Neutrophil (primary cell): ENCODE results near the gene EFNB2.

ENCODE experiments used
- H3K27ac ChIP-seq: fragments of 200-600 bp; sonication (generic); 2 replicates; pipeline ENCODE4 v1.5.1; 2016; ENCODE audit warnings: mild to moderate bottlenecking, moderate library complexity
- H3K27me3 ChIP-seq: fragments of 200-600 bp; sonication (generic); 2 replicates; pipeline ENCODE4 v1.6.0; 2016; ENCODE audit warnings: mild to moderate bottlenecking
- H3K36me3 ChIP-seq: fragments of 200-600 bp; sonication (generic); 2 replicates; pipeline ENCODE4 v1.5.1; 2017
- H3K4me1 ChIP-seq, 2 experiments: fragments of 200-600 bp in 1 of 2; sonication (generic) in 1 of 2; 1 replicate in 1 of 2; 2 replicates in 1 of 2; pipeline versions ENCODE4 v1.5.1 to v1.6.1; 2013 to 2016; ENCODE audit warnings: low read depth in 1 of 2, low read length in 1 of 2, mild to moderate bottlenecking in 1 of 2, moderate library complexity in 1 of 2; ENCODE audit not compliant: control insufficient read depth in 1 of 2, insufficient read depth in 1 of 2
- H3K4me3 ChIP-seq, 2 experiments: fragments of 200-600 bp in 1 of 2; sonication (generic) in 1 of 2; 1 replicate in 1 of 2; 2 replicates in 1 of 2; pipeline ENCODE4 v1.5.1; 2013 to 2016; ENCODE audit warnings: low read depth in 1 of 2, low read length in 1 of 2, mild to moderate bottlenecking in 1 of 2, moderate library complexity in 1 of 2
- H3K9me3 ChIP-seq: fragments of 200-600 bp; sonication (generic); 2 replicates; pipeline ENCODE4 v1.5.1; 2016
- TF ChIP-seq, protein P1 (sequence below): fragments of 200-600 bp; sonication (generic); IDR thresholded peaks from 2 replicates; pipeline ENCODE4 v1.5.1; 2016; ENCODE audit warnings: antibody characterized with exemption

EFNB2 gene

DNA sequence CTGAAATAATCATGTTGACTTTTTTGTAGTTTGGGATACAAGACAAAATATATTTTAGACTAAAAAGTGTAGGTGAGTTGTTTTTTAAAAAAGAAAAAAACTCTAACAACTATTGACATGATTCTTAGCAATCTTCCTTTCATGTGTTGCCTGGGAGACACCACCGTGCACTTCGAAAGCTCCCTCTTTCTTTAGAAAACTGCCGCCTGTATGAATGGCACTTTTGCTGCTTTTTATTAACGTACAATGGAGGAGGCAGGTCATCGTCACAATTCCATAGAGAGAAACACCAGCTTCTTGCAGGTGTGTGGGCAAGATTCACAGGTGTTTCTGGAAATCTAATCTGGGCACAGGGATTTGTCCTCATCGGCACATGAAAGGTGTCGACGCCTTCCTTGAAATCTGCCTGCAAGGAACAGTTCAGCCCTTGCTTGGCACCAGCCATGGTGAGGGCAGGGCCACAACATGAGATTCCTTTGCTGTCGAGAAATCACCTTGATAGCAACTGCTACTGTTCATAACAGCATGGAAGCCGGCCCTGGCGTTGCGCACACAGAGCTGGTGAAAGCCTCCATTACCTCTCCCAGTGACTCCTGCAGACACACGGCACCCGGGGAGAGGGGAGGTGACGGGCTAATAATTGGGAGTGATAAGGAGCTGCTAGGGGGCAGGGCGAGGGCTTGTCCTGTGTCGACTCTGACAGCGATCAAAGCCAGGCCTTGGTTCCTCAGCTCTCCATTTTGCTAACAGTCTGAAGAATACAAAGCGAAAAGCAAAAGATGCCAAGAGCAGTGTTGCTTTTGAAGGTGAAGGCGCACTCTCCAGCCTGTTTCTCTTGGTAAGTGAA, 66.5 kb downstream of the EFNB2 start:
- no peaks in the 10 kb centered on the region for H3K36me3 ChIP-seq
- no peak overlapping the region for H3K27ac ChIP-seq
- peaks cover 9% of the 10 kb centered on the region for H3K27me3 ChIP-seq
- H3K9me3 ChIP-seq = no peaks in the 10 kb centered on the region
- TF ChIP-seq, protein P1, sequence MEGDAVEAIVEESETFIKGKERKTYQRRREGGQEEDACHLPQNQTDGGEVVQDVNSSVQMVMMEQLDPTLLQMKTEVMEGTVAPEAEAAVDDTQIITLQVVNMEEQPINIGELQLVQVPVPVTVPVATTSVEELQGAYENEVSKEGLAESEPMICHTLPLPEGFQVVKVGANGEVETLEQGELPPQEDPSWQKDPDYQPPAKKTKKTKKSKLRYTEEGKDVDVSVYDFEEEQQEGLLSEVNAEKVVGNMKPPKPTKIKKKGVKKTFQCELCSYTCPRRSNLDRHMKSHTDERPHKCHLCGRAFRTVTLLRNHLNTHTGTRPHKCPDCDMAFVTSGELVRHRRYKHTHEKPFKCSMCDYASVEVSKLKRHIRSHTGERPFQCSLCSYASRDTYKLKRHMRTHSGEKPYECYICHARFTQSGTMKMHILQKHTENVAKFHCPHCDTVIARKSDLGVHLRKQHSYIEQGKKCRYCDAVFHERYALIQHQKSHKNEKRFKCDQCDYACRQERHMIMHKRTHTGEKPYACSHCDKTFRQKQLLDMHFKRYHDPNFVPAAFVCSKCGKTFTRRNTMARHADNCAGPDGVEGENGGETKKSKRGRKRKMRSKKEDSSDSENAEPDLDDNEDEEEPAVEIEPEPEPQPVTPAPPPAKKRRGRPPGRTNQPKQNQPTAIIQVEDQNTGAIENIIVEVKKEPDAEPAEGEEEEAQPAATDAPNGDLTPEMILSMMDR = no peak
- H3K4me3 ChIP-seq = no peak overlapping the region
- H3K4me1 ChIP-seq = no peaks in the 10 kb centered on the region

DNA sequence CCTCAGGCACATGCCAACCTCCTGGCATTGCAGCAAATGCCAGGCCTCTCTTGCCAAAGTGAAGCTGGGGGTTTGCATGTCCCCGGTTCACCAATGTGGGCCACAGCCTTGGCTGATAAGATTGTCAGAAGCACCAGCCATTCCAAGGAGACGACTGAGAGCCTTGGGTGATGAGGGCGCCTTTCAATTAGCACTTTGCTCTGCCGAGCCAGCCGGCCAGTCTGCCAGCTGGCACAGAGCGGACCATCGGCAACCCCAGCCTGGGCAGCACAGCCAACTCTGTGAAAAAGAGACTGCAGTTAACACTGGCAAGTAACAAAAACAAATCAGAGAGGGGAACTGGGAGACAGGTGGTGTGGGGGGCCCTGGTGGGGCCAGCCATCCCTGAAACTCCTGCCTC, 67.3 kb downstream of the EFNB2 start:
- TF ChIP-seq, protein P1 = no peak
- H3K4me3 ChIP-seq = no peak overlapping the region
- no peaks in the 10 kb centered on the region for H3K4me1 ChIP-seq
- no peak overlapping the region for H3K27ac ChIP-seq
- H3K9me3 ChIP-seq = no peaks in the 10 kb centered on the region
- no peaks in the 10 kb centered on the region for H3K36me3 ChIP-seq
- peaks cover 9% of the 10 kb centered on the region for H3K27me3 ChIP-seq

DNA sequence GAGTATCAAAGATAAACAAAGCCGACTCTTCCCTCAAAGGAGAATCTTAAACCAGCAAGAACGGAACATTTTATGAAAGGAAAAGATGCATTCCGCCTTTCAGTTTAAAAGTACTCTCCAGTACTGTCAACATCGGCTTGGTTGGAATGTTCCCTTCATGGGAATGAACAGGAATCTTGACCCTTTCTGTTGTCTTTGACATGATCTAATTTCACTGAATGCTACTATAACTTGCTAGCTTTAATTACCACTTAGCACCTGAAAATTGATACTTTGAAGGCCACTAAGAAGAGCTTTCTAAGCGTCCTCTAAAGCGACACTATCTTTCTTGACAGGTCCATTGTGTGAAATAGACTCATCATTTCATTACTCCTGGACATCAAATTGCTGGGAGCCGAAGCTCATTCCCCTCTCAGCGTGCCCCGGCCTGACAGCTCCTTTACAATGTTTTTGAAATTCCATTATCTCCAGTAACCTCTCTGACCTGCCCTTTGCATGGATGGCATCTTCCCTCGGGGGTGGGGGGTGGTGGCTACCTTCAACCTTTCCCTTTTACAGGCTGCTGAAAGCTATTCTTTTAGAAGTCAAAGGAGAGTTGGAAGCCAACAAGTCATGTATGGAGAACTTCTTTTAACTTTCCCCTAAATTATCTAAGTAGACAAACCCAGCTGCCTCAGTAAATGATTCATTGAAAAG, 67.9 kb downstream of the EFNB2 start:
- H3K27ac ChIP-seq = no peak overlapping the region
- no peaks in the 10 kb centered on the region for H3K4me1 ChIP-seq
- TF ChIP-seq, protein P1 = no peak
- peaks cover 9% of the 10 kb centered on the region for H3K27me3 ChIP-seq
- H3K9me3 ChIP-seq = no peaks in the 10 kb centered on the region
- no peaks in the 10 kb centered on the region for H3K36me3 ChIP-seq
- no peak overlapping the region for H3K4me3 ChIP-seq

DNA sequence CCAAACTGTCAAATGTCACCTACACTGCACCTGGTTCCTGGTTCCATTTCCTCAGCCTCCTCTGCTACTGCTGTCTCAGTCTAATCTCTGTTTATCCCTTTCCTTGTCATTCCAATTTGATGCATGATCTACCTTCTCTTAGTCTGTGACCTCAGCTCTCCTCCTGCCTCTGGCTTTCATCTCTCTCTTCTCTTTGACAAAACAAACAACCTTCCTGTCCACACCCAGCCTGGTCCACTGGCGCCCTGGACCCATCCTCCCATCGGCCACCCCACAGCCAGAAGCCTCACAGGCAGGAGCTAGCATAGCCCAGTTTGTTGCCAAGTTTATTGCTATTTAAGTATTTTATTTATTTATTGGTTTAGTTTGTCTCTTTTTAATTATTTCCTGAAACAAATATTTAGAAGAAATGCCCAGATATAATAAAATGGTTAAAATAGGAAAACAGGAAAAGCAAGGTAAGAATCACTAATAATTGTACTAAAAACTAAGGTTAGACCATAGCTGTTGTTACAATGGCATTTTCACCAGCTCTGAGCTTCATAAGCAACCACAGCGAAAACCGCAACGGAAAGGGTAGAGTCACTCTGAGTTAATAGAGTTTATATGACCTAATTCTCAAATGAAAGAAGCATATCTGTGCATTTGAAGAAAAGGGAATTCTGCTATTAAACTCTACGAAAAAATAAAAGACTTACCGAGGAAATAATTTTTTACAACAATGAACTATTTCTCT, 68.6 kb downstream of the EFNB2 start:
- Histone ChIP-seq H3K27ac (no peak overlapping the region), H3K36me3 (no peaks in the 10 kb centered on the region), H3K9me3 (no peaks in the 10 kb centered on the region), H3K4me3 (no peak overlapping the region), H3K27me3 (peaks cover 4% of the 10 kb centered on the region), H3K4me1 (no peaks in the 10 kb centered on the region)
- TF ChIP-seq, protein P1 = no peak

DNA sequence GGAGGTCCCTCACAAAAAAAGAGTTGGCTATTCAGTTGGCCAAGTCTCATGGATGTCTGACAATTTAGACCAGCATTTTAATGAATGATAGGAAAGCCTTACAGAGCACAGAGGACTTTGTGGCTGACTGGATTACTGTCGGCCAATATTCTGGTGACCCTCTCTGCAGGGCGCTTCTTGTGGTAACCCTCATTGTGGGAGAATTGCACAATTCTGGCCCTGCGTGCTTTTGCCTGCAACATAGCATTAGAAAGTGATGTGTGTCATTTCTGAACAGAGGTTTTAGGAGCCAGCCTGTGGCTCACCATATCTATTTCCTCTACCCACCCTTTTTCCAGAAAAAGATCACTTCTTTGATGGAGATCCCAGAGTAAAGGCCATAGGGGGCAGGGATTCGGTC, 71.4 kb downstream of the EFNB2 start:
- no peaks in the 10 kb centered on the region for H3K36me3 ChIP-seq
- H3K4me3 ChIP-seq = no peak overlapping the region
- H3K27me3 ChIP-seq = no peaks in the 10 kb centered on the region
- TF ChIP-seq, protein P1 = no peak
- no peak overlapping the region for H3K27ac ChIP-seq
- H3K9me3 ChIP-seq = no peaks in the 10 kb centered on the region
- H3K4me1 ChIP-seq = no peaks in the 10 kb centered on the region
